GM19455 (cell line): ENCODE results near the gene HSP90AA1.

ENCODE experiments used
- ATAC-seq: cut with Tn5 transposase; IDR thresholded peaks from one replicate; pipeline ENCODE4 v1.9.1; 2021; ENCODE audit not compliant: unreplicated experiment

HSP90AA1 gene

GRCh38 chr14:102043251-102044025 lies 43.4 kb downstream of the HSP90AA1 start:
- no peak for ATAC-seq

GRCh38 chr14:102042699-102043098 lies 44.1 kb downstream of the HSP90AA1 start:
- ATAC-seq, result no peak

GRCh38 chr14:102040153-102040552 lies 46.7 kb downstream of the HSP90AA1 start:
- ATAC-seq, result no peak

GRCh38 chr14:102039157-102039556 lies 47.7 kb downstream of the HSP90AA1 start:
- no peak for ATAC-seq

GRCh38 chr14:102037686-102038085 lies 49.2 kb downstream of the HSP90AA1 start:
- ATAC-seq, result no peak

- ATAC-seq, result no peak
Observed at GRCh38 chr14:102035914-102036313, 50.9 kb downstream of the HSP90AA1 start.

- no peak for ATAC-seq
Observed at GRCh38 chr14:102034301-102034700, 52.5 kb downstream of the HSP90AA1 start.

GRCh38 chr14:102033241-102033640 lies 53.6 kb downstream of the HSP90AA1 start:
- ATAC-seq, result no peak
